HG03558 (cell line): ENCODE data around the gene MSANTD7.
A peak's percentile ranks its signal among the peaks of the same experiment; 100 is the strongest.
"Not testable (repeated sequence)": the region's sequence is repeated elsewhere in the genome, so short reads cannot be mapped to it uniquely, and the experiment has no call there.

Source experiments
- ATAC-seq: cut with Tn5 transposase; IDR thresholded peaks from one replicate; pipeline ENCODE4 v1.9.1; 2021; ENCODE audit warnings: moderate number of reproducible peaks; ENCODE audit not compliant: unreplicated experiment; ENCODE audit errors: extremely low read depth

Gene MSANTD7

DNA sequence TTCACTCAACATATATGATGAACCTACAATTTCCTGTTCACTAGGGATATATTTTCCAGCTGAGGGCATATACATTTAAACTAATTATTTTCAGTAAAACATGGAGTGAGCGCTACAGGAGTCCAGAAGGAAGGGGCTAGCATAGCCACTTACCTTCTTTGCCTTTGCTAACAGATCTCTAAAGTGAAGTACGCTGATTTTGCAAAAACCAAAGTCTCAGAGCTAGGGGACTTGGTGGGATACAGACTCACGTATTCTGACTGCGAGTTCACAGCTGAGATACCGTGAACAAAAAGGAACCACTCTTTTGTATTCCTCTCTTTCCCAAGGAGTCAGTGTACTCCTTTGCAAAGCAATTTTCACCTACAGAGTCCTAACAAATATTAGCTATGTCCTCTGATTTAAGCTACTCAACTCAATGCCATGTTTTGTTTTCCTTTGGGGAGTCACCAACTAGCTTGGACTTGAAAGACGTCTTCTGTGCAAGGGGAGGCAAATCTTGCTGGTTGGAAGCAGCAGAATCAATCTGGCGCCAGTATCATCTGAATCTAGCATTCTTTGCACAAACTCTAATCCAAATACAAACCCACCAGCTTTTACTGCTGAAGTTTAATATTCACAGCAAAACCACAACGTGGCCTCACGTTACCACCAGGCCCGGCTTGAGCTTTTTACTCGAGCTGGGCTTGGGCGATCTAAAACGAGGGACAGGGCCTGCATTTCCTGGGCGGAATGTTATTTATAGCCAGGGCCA is 926 bp upstream of the MSANTD7 start:
- no peak for ATAC-seq

DNA sequence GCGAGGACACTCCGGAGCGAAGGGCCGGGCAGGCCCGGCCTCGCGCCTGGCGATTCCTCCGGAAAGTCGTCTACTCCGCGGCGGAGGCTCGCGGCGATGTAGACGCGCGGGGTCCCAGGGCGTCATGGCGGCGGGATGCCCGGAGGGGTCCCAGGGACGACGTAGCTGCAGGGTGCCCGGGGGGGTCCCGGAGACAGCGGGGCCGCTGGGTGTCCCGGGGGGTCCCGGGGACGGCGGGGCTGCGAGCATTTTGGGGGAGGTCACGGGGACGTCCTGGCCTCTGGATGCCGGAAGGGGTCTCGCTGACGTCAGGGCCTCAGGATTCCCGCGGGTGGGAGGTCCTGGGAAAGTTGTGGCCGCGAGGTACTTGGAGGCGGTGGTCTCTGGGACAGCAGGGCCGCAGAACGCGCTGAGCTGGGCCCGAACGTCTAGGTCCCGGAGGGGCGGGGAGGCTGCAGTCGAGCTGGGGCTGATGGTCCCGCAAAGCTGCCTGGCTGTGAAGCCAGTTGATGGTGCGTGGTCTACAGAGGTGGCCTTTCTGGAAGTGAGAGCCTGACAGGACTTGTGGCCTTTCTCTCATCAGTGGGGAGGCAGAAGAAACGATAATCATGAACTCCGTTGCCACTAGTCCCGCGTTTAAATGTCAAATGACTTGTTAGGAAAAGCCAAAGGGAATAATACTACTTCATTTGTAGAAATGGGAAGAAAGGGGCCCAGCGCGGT is 637 bp downstream of the MSANTD7 start:
- no peak for ATAC-seq

DNA sequence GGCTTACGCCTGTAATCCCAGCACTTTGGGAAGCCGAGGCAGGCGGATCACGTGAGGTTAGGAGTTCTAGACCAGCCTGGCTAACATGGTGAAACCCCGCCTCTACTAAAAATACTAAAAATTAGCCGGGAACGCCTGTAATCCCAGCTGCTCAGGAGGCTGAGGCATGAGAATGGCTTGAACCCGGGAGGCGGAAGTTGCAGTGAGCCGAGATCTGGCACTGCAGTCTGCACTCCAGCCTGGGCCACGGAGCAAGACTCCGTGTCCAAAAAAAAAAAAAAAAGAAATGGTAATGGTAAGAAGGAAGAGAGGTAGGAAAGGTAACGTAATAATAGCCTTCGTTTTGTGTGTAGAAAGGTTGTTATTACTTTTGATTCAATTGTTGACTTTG is 1.2 kb downstream of the MSANTD7 start:
- no peak for ATAC-seq

DNA sequence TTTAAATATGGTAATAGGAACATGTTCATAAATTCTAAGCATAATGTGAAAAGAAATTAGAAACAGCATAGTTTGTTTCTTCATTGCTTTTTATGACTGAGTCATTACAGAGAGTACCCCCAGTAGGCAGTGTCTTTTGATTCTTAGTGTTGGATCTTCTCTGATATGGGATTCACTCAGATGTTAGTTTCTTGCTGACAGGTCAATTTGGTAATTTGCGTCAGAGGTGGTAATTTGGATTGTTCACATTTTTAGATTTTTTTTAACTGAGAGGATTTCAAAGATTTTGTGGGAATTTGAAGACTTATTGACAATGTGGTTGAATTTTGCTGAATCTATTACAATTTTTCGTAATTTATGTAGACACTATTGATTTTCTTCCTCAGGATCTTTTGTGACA is 2.1 kb downstream of the MSANTD7 start:
- no peak for ATAC-seq

DNA sequence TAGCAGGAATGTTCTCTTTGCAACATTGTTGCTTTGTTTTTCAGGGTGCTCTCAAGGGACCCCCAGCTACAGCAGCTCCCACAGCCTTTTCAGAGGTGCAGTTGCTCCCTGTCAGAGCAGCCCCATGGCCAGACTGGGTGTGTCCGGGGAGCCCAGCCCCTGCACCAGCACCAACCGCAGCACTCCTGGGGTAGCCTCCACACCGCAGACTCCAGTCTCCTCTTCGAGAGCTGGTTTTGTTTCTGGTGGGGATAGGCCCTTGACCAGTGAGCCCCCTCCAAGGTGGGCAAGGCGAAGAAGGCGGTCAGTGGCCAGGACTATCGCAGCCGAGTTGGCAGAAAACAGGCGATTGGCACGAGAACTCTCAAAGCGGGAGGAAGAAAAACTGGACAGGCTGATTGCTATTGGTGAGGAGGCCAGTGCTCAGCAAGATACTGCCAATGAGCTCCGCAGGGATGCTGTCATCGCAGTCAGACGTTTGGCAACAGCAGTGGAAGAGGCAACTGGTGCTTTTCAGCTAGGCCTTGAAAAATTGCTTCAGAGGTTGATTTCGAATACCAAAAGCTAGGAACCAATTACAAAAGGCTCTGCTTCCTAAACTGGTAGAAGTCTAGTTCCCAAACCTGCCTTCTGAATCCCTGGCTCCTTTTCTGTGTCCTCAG is 5.4 kb downstream of the MSANTD7 start:
- no peak for ATAC-seq

DNA sequence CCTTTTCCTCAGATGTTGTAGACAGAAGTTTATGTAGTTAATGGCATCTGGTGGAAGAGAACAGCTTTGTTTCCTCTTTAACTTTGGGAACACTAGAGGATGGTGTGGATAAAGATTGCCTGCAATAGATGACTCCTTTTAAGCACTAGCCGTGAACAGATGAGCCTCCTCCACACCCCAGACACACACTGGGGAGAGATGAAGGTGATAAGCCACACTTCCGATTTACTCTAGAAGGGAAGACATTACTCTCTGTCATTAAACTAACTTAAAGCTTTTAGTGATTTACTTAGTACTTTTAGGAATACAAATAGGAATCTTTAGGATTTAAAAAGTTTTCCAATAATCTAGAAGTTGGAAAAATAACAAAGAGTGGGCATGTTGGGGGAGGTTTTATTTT is 6.8 kb downstream of the MSANTD7 start:
- ATAC-seq: no peak

DNA sequence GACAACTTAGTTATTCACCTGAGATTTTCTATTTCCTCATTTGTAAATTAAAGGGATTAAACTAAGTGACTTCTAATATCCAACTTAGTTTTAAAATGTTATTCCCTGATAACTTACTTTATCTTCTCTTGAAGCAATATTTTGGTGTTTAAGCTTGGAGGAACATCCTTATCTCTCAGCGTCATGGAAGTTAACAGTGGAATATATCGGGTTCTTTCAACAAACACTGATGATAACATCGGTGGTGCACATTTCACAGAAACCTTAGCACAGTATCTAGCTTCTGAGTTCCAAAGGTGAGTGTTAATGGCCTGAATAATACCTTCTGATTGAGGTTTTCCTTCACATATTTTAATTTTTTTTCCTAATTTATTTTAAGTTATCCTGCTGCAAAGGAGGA is 14.1 kb downstream of the MSANTD7 start:
- ATAC-seq: no peak

DNA sequence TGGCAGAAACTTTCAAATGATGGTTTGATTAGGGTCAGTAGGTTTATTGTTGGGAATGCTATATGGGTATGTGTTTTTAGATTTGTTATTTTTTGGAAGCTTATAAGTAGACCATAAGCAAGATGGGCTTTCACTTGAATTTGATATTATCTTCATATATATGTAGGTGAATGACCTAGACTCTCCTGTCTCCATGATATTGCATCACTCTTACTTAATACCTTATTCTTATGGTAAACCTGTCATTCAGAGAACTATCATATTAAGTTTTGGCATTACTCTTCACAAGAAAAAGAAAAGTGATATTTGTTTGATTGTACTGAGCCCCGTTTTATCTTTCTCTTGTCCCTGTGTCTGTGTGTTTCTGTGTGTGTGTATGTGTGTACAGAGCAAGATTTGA is 17.3 kb downstream of the MSANTD7 start:
- no peak for ATAC-seq

DNA sequence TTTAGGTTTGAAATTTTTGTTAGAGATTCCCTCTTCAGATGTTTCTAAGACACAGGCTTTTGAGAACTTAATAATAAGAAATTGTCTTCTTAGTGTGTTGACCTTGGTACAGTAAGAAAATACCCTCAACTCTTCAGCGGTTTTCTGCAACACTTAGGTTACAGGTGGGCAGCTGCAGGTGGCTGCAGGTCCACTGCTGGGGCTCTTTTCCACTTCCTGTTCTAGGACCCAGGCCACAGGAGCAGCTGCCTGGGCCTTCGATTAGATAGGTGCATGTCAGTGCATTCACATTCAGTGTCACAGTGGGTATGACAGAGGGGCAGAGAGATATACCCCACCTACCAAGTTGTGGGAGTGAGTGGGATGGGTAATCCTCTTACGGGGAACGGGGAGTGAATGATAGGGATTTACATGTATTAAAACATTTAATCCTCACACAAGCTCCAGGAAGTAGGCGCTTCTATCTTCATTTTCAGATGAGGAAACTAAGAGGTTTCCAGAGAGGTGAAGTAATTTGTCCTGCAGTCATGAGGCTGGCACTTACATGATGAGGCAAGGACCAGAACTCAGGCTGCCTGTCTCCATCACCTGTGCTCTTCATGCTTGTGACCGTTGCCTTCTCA is 20.3 kb downstream of the MSANTD7 start:
- ATAC-seq: no peak

DNA sequence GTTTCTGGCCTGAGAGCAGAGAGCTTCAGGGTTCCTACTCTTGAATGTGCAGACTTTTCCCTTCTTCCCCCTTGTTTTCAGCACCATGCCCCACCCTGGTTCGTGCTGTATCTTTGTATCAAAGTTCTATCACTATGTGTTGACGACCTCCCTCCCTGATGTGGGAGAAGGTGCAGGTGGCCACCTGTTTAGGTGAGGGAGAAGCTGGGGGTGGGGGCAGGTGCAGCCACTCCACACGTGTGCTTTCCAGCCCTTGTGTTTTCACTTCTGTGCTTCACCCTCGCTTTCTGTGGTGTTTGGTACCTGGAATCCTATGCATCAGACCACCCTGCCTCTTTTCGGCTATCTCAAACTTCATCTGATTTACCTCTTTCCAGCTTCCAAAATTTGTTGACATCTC is 20.9 kb downstream of the MSANTD7 start:
- no peak for ATAC-seq

DNA sequence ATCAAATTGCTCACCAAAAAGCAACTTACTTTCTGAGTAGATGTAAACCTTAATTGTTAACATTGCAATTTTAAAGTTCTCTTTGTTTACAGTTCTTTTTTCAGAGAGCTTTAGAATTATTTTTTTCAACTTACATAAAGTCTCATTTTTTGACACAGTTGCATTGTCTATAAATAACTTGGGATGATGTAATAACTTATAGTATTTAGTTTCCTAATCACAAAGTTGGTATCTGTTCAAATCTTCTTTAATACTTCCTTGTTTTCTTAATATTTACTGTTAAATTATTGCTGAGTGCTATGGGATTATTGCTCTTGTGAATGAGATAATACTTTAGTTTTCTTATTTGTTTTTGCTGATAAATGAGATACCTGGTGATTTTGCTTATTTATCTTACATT is 21.7 kb downstream of the MSANTD7 start:
- no peak for ATAC-seq

DNA sequence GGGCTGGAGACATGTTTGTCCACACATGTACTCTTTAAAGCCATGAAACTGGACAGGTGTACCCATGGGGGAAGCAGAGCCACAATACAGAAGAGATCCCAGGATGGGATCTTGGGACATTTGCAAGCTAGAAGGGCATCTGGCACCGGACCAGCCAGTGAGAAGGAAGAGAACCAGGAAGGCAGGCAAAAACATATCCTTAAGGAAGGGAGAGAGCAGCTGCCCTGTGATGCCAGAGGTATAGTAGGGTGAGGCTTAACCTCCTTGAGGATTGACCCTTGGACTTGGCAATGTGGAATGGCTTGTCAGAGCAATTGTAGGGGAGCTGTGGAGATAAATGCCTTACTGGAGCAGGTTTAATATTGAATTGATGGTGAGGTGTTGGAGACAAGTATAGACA is 22.7 kb downstream of the MSANTD7 start:
- ATAC-seq: no peak

DNA sequence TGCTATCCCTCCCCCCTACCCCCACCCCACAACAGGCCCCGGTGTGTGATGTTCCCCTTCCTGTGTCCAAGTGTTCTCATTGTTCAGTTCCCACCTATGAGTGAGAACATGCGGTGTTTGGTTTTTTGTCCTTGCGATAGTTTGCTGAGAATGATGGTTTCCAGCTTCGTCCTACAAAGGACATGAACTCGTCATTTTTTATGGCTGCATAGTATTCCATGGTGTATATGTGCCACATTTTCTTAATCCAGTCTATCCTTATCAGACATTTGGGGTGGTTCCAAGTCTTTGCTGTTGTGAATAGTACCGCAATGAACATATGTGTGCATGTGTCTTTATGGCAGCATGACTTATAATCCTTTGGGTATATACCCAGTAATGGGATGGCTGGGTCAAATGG is 26.4 kb downstream of the MSANTD7 start:
- not testable (repeated sequence) for ATAC-seq

DNA sequence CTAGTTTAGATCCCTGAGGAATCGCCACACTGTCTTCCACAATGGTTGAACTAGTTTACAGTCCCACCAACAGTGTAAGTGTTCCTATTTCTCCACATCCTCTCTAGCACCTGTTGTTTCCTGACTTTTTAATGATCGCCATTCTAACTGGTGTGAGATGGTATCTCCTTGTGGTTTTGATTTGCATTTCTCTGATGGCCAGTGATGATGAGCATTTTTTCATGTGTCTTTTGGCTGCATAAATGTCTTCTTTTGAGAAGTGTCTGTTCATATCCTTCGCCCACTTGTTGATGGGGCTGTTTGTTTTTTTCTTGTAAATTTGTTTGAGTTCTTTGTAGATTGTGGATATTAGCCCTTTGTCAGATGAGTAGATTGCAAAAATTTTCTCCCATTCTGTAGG is 26.8 kb downstream of the MSANTD7 start:
- not testable (repeated sequence) for ATAC-seq

DNA sequence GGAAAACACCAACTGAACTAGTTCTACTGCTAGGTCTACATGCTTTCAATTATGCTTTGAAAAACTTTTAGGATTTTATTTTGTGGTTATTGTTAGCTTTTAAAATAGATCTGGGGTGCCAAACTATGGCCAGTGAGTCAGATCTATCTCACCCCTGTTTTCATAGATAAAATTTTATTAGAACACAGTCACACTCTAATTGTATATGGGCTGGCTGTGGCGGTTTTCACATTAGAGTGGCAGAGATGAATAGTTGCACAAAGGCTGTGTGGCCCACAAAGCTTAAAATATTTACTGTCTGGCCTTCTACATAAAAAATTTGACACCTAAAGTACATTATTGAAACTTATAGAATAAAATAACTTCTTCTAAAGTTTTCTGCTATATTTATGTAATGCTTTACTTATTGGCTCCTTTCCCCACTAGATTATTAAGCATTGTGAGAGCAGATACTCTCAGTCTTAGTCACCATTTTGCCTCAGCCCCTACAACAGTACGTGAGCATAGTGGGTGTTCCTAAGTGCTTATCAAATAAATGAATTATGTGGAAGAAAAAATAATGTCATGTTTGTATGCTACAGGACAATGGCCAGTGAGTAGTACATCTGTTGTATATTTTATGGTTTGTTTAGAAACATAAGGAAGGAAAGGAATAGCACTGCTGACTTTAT is 35.1 kb downstream of the MSANTD7 start:
- no peak for ATAC-seq

DNA sequence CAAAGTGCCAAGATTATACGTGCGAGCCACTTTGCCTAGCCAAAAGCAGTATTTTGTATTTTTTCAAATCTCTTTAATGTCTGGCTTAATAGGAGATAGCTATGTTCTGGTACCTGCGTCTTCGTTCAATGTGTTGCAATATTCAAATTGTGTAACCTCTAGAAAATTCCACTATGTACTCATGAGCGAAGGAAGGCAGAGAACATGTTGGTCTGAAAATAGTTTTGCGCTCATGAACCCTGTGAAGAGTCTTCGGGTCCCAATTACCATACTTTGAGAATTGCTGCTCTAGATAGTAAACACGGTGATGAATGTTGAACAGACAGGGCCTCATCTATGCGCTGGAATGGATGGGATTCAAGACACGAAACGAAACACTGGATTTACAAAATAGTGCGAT is 37.8 kb downstream of the MSANTD7 start:
- ATAC-seq: no peak

DNA sequence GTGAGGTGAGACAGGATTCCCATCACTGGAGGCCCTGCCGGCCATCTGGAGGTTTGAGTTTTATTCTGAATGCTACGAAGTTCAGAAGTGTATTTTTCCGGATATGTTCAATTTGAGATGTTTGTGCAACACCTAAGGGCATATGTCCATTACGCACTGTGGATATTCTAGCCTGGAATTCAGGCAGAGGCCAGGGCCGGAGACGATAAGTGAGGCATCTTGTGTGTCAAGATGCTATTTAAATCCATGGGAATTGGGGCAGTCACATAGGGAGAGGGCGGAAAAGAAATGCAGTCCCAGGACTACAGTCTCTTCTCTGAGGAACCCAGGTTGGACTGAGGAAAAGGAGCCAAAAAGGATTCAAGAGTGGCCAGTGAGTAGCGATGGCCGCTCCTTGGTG is 38.7 kb downstream of the MSANTD7 start:
- no peak for ATAC-seq

DNA sequence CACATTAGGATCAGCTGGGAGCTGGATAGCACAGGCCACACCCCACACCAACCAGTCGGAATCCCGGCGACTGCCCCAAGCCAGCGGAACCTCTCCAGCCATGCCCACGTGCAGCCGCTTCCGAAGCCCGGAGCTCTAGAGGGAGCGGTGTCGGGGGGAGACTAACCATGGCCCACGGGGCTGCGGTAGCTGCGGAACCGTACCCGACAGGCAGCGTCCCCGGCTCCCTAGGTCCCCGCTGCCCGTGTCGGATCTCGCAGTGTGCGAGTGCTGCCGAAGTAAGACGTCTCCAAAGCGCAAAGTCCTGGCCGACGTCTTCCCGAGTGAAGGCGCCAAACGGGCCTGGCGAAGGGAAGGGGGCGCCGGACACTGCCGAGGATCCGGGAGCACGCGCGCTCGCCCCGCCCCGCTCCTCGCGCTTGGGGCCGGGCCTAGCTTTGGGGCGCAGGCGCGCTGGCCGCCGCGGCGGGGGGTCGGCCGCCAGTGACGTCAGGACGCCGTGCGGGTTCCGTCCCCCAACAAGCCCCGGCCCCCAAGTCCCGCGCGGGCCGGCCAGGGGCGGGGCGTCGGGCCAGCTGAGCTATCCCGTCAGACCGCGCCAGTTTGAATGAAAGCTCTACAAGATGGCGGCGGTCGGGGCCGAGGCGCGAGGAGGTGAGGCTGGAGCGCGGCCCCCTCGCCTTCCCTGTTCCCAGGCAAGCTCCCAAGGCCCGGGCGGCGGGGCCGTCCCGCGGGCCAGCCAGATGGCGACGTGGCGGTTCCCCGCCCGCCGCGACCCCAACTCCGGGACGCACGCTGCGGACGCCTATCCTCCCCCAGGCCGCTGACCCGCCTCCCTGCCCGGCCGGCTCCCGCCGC is 40.4 kb downstream of the MSANTD7 start, which contains the start of gene SUV39H2:
TSS of gene SUV39H2 (plus strand) at position 601 of the 858 bp plus-strand sequence. CDS start at position 624, 23 bp downstream.
- ATAC-seq: peak; percentile 82

DNA sequence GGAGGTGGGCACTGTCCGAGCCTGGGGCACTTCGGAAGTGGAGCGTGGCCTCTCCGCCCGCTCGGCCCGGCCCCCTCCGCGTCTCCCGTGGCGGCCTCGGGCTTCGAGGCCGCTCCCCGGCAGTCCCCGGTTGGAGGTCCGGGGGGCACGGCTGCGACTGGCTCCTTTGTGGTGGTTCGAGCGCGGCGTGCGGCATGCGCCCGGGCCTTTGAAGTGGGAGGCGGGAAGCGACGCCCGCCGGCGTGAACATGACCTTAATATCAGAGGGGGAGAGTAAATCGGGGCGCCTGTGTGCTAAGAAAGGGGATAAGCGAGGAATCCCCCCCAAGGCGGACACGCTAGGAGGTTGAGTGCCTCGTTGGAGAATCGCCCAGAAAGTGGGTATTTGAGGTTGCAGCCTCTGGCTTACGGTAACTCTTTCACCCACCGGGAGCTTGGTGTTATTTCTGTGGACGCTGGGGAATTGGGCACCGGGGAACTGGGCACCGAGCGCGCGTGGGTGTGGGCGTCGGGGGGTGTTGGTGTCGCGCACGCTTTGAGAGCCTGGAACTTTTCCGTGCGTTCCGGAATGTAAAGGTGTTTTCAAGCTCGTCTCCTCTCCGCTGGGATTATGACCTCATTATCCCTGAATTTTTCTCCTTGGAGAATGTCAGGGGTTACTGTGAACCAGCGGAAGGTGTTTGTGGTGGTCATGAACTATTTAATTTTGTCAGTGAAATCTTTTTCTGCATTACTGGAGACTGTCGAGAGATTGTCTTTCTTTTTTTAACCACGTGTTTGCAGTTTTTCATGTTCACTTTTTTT is 41.2 kb downstream of the MSANTD7 start:
- ATAC-seq: no peak
